SK-N-SH treated with all-trans-retinoic acid at 6 μM for 48 hours (cell line): ENCODE results near the gene MAP2K6.
A peak's percentile ranks its signal among the peaks of the same experiment; 100 is the strongest.

ENCODE experiments used
- ATAC-seq: fragments of 200-7000 bp; cut with Tn5 transposase; 3 replicates; pipeline ENCODE4 v1.9.1; 2020; ENCODE audit warnings: mild to moderate bottlenecking, moderate library complexity
- ARNTL ChIP-seq: fragments of 450-650 bp; formaldehyde crosslinking; IDR thresholded peaks from 2 replicates; pipeline ENCODE4 v1.5.0; 2020; ENCODE audit warnings: low read depth, mild to moderate bottlenecking, moderate library complexity, borderline replicate concordance
- BACH2 ChIP-seq: fragments of 250-450 bp; sonication (Bioruptor Pico); IDR thresholded peaks from 2 replicates; pipeline ENCODE4 v1.9.0; 2021; ENCODE audit warnings: mild to moderate bottlenecking, borderline replicate concordance
- CSDC2 ChIP-seq: fragments of 250-450 bp; sonication (Bioruptor Pico); IDR thresholded peaks from 2 replicates; pipeline ENCODE4 v1.5.0; 2020; ENCODE audit warnings: mild to moderate bottlenecking, moderate library complexity
- CSRNP3 ChIP-seq: fragments of 250-450 bp; sonication (Bioruptor Pico); IDR thresholded peaks from 2 replicates; pipeline ENCODE4 v1.5.1; 2021; ENCODE audit warnings: mild to moderate bottlenecking, moderate library complexity
- ESRRG ChIP-seq: fragments of 250-450 bp; sonication (Bioruptor Pico); IDR thresholded peaks from 2 replicates; pipeline ENCODE4 v1.6.1; 2021; ENCODE audit warnings: mild to moderate bottlenecking
- GLIS3 ChIP-seq: fragments of 250-450 bp; sonication (Bioruptor Pico); IDR thresholded peaks from 2 replicates; pipeline ENCODE4 v1.5.0; 2020; ENCODE audit warnings: mild to moderate bottlenecking, moderate library complexity
- ISL1 ChIP-seq: fragments of 250-450 bp; sonication (Bioruptor Pico); IDR thresholded peaks from 2 replicates; pipeline ENCODE4 v2.1.2; 2022; ENCODE audit warnings: mild to moderate bottlenecking, moderate library complexity
- PATZ1 ChIP-seq: fragments of 250-450 bp; sonication (Bioruptor Pico); IDR thresholded peaks from 2 replicates; pipeline ENCODE4 v1.8.0; 2020; ENCODE audit warnings: mild to moderate bottlenecking, moderate library complexity, borderline replicate concordance
- PPARA ChIP-seq: fragments of 250-450 bp; sonication (Bioruptor Pico); IDR thresholded peaks from 2 replicates; pipeline ENCODE4 v1.5.0; 2020; ENCODE audit warnings: mild to moderate bottlenecking, borderline replicate concordance
- RARB ChIP-seq: fragments of 250-450 bp; sonication (Bioruptor Pico); IDR thresholded peaks from 2 replicates; pipeline ENCODE4 v1.8.0; 2021; ENCODE audit warnings: mild to moderate bottlenecking, moderate library complexity
- SNAI2 ChIP-seq: fragments of 250-450 bp; sonication (Bioruptor Pico); IDR thresholded peaks from 2 replicates; pipeline ENCODE4 v1.5.0; 2020; ENCODE audit warnings: mild to moderate bottlenecking, moderate library complexity
- TCF4 ChIP-seq: fragments of 250-450 bp; sonication (Bioruptor Pico); IDR thresholded peaks from 2 replicates; pipeline ENCODE4 v1.8.0; 2021; ENCODE audit warnings: mild to moderate bottlenecking, moderate library complexity, borderline replicate concordance
- TOX ChIP-seq: fragments of 250-450 bp; sonication (Bioruptor Pico); IDR thresholded peaks from 2 replicates; pipeline ENCODE4 v1.8.0; 2021; ENCODE audit warnings: mild to moderate bottlenecking, moderate library complexity, borderline replicate concordance
- ZC3H10 ChIP-seq: fragments of 250-450 bp; sonication (Bioruptor Pico); IDR thresholded peaks from 2 replicates; pipeline ENCODE4 v1.5.1; 2021; ENCODE audit warnings: mild to moderate bottlenecking, moderate library complexity
- ZFP30 ChIP-seq: fragments of 450-650 bp; formaldehyde crosslinking; IDR thresholded peaks from 2 replicates; pipeline ENCODE4 v1.5.0; 2022; ENCODE audit warnings: mild to moderate bottlenecking, moderate library complexity
- ZNF565 ChIP-seq: fragments of 450-650 bp; formaldehyde crosslinking; conservative IDR thresholded peaks from 2 replicates; pipeline ENCODE4 v1.5.0; 2020; ENCODE audit warnings: low read depth, mild to moderate bottlenecking, moderate library complexity
- ZNF70 ChIP-seq: fragments of 450-650 bp; formaldehyde crosslinking; IDR thresholded peaks from 2 replicates; pipeline ENCODE4 v1.5.0; 2020; ENCODE audit warnings: mild to moderate bottlenecking, moderate library complexity
- ZNF8 ChIP-seq: fragments of 450-650 bp; formaldehyde crosslinking; IDR thresholded peaks from 2 replicates; pipeline ENCODE4 v1.5.0; 2020; ENCODE audit warnings: mild to moderate bottlenecking, moderate library complexity
- TF ChIP-seq, protein P1 (sequence below): fragments of 250-450 bp; sonication (Bioruptor Pico); IDR thresholded peaks from 2 replicates; pipeline ENCODE4 v1.5.0; 2020; ENCODE audit warnings: mild to moderate bottlenecking, moderate library complexity
- TF ChIP-seq, protein P2 (sequence below): fragments of 250-450 bp; sonication (Bioruptor Pico); IDR thresholded peaks from 2 replicates; pipeline ENCODE4 v1.5.1; 2020; ENCODE audit warnings: low read depth, mild to moderate bottlenecking, moderate library complexity

Gene MAP2K6

GRCh38 chr17:69417545-69418483 is 3.3 kb downstream of the MAP2K6 start:
- ATAC-seq = peak; percentile 47

DNA sequence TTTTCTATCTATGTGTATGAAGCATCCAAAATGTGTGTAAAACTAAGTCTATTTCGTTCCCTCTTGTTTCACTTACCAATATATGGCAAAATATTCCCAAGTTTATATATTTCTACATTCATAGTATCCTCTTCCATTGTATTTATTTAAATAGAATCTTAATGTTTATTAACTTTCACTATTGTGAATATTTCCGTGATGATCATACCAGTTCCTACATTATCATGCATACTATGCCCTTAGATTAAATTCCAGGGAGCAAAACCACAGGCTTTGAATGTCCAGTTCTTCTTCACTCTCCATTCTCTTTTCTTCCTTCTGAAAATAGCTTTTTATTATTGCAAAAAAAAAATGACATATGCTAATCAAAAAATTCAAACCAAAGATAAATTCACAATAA is 4.0 kb downstream of the MAP2K6 start:
- no peak for ATAC-seq
- TF ChIP-seq SNAI2 = no peak
- no peak for TF ChIP-seq ZNF565 (CRISPR knock-in tag)
- TF ChIP-seq ISL1 (CRISPR knock-in tag) = no peak
- no peak for TF ChIP-seq ZFP30 (CRISPR knock-in tag)

More at GRCh38 chr17:69417545-69418483, 3.3 kb downstream of the MAP2K6 start:
- TF ChIP-seq PPARA (CRISPR knock-in tag) (no peak), ARNTL (CRISPR knock-in tag) (no peak), TCF4 (CRISPR knock-in tag) (no peak), SNAI2 (no peak), CSRNP3 (CRISPR knock-in tag) (no peak), ISL1 (CRISPR knock-in tag) (no peak), TOX (CRISPR knock-in tag) (no peak), PATZ1 (CRISPR knock-in tag) (no peak), ZC3H10 (CRISPR knock-in tag) (no peak), BACH2 (CRISPR knock-in tag) (no peak), CSDC2 (CRISPR knock-in tag) (no peak), GLIS3 (no peak), RARB (CRISPR knock-in tag) (no peak)
- TF ChIP-seq, protein P1, sequence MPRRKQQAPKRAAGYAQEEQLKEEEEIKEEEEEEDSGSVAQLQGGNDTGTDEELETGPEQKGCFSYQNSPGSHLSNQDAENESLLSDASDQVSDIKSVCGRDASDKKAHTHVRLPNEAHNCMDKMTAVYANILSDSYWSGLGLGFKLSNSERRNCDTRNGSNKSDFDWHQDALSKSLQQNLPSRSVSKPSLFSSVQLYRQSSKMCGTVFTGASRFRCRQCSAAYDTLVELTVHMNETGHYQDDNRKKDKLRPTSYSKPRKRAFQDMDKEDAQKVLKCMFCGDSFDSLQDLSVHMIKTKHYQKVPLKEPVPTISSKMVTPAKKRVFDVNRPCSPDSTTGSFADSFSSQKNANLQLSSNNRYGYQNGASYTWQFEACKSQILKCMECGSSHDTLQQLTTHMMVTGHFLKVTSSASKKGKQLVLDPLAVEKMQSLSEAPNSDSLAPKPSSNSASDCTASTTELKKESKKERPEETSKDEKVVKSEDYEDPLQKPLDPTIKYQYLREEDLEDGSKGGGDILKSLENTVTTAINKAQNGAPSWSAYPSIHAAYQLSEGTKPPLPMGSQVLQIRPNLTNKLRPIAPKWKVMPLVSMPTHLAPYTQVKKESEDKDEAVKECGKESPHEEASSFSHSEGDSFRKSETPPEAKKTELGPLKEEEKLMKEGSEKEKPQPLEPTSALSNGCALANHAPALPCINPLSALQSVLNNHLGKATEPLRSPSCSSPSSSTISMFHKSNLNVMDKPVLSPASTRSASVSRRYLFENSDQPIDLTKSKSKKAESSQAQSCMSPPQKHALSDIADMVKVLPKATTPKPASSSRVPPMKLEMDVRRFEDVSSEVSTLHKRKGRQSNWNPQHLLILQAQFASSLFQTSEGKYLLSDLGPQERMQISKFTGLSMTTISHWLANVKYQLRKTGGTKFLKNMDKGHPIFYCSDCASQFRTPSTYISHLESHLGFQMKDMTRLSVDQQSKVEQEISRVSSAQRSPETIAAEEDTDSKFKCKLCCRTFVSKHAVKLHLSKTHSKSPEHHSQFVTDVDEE = no peak
- TF ChIP-seq, protein P2, sequence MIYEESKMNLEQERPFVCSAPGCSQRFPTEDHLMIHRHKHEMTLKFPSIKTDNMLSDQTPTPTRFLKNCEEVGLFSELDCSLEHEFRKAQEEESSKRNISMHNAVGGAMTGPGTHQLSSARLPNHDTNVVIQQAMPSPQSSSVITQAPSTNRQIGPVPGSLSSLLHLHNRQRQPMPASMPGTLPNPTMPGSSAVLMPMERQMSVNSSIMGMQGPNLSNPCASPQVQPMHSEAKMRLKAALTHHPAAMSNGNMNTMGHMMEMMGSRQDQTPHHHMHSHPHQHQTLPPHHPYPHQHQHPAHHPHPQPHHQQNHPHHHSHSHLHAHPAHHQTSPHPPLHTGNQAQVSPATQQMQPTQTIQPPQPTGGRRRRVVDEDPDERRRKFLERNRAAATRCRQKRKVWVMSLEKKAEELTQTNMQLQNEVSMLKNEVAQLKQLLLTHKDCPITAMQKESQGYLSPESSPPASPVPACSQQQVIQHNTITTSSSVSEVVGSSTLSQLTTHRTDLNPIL = no peak

GRCh38 chr17:69423450-69423849 is 9.0 kb downstream of the MAP2K6 start:
- no peak for TF ChIP-seq TCF4 (CRISPR knock-in tag)
- TF ChIP-seq, protein P1 = no peak
- TF ChIP-seq ZNF70 (CRISPR knock-in tag) = no peak
- TF ChIP-seq PATZ1 (CRISPR knock-in tag) = no peak
- TF ChIP-seq BACH2 (CRISPR knock-in tag) = no peak
- TF ChIP-seq PPARA (CRISPR knock-in tag) = no peak
- no peak for TF ChIP-seq ESRRG (CRISPR knock-in tag)
- TF ChIP-seq ZNF8 (CRISPR knock-in tag) = no peak
- TF ChIP-seq ZNF565 (CRISPR knock-in tag) = no peak
- no peak for TF ChIP-seq CSDC2 (CRISPR knock-in tag)
- TF ChIP-seq ZFP30 (CRISPR knock-in tag) = no peak
- no peak for TF ChIP-seq ISL1 (CRISPR knock-in tag)
- TF ChIP-seq, protein P2 = no peak
- no peak for TF ChIP-seq SNAI2
- peak; percentile 68 for ATAC-seq
